NCI-H345 treated with DMSO at 0.1 percent for 48 hours (cell line): Measurements from ENCODE around the gene PADI3.

Source experiments
- DNase-seq: peaks from one replicate; lab custom pipeline; 2025; ENCODE audit not compliant: unreplicated experiment; lab: John Stamatoyannopoulos, UW

PADI3 gene

GRCh38 chr1:17329610-17330009, 80.7 kb downstream of the PADI3 start:
- DNase-seq: no peak

- DNase-seq: no peak
These were observed 82.0 kb downstream of the PADI3 start for GRCh38 chr1:17330856-17331255.

GRCh38 chr1:17333081-17333480, 84.2 kb downstream of the PADI3 start:
- no peak for DNase-seq
